Measurements from ENCODE around the gene PIP5KL1.

Gene PIP5KL1

GRCh38 chr9:127947841-127948710, 17.5 kb upstream of the PIP5KL1 start:
- DNase-seq: no peak

DNA sequence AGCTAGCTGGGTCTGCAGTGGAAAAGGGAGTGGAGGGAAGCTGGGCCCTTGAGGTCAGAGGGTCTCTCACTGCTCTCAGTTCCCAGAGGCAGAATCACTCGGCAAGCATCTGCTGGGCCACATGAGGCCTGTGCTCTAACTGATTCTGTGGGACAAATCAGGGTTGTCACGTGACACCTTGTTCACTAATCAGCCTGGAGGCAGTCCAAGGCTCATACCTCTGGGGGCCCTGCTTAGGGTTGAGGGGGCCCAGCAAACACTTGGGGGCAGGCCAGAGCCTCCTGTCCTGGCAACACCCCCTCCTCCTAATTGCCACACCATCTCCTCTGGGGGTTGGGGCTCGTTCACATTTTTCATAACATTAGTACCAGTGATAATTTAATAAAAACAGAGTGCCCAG, 16.2 kb upstream of the PIP5KL1 start:
- no peak for DNase-seq

DNA sequence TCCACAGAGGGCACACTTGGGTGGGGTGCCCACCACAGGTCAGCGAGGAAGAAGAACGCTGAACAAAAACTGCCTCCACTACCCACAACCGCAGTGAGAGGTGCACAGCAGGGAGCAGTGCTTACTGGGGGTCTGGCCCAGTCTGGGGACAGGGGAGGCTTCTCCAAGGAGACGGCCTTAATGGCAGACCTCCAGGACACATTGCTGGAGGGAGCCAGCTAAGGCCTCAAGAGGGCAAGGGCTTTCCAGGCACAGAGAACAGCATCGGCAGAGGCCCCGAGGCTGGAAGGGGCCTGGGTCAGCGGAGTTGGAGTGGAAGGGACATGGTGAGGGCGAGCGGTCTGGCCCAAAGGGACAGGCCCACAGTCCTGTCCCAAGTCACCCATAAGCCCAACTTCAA, 15.4 kb upstream of the PIP5KL1 start:
- DNase-seq: no peak

GRCh38 chr9:127945338-127945737, 14.8 kb upstream of the PIP5KL1 start:
- no peak for DNase-seq

DNA sequence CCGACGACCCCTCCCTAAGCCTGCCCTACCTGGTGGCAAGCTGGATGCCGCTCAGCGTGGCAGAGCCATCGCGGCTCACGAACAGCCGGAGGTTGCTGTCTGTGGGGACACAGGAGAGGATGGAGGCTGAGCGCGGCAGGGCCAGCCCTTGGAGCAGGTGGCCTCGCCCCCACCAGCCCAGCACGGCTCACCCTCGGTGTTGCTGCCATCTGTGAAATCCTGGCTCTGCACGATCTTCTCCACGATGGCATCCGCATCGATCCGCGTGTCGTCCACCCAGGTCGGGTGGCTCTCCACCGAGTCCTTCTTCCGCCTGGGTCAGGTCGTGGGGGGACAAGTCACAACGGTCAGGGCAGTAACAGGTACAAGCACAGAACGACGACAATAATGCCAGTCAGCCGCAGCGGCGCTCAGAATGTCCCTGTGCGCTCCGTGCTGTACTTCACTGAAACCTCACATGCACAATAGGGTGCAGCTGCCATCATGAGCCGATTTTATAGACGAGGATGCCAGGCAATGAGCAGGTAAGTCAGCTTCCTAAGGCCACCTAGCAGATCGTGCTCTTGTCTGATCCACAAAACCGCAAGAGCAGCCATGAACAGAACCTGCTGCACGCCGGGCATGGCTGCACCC, 14.1 kb upstream of the PIP5KL1 start:
- DNase-seq: no peak

DNA sequence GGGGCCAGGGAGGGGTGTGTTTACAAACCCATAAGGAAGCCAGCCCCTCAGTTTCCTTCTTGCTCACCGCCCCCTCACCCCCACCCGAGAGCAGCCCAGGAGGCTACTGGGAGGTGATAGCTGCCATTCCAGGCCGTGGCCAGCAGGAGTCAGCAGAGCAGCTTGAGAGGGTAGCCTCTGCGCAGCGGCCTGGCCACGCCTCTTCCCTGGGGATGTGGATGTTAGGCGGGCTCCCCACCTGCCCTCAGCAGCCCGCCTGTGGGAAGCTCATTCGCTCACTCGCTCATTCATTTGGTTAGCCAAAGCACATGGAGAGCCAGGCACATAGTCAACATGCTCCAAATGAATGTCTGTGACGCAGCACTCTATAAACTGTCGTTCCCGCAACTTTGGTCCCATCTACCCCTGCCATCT, 13.2 kb upstream of the PIP5KL1 start:
- DNase-seq: peak; percentile 67

- DNase-seq: no peak
Observed at GRCh38 chr9:127943011-127943662, 12.6 kb upstream of the PIP5KL1 start.

DNA sequence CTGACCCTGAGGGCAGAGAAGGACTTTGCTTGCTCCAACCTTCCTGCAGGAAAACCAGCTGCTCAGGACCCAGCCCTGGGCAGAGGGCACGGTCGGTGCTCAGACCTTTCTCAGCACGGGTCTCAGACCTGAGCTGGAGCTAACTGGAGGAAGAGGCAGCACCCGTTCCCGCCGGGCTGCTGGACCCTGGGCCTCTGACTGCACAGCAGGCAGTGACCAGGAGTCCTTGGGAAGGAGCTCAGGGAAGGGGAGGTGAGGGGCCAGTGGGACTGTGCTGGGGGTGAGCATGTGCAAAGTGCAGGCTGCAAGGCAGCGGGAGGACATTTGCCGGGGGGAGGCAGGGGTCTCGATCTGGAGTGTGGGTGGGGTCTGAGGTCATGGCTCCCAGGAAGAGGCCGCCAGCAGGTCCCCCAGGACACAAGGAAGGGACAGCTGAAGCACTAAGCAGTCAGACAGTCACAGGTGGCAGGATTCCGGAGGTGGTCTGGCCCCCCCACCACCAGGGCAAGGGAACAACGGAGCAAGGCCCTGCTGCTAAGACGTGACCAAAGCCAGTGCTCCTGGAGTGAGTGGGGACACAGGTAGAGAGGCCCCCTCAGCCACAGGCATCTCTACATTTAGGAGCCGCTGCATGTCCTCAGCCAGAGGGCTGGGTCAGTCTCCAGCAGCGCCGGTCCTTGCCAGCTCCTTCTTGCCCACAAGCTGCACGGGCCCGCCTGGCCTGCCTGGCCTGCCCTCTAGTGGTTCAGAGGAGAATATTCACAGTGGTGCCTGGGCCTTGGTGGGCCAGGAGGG, 11.8 kb upstream of the PIP5KL1 start:
- DNase-seq: no peak

GRCh38 chr9:127941961-127942215, 11.3 kb upstream of the PIP5KL1 start:
- no peak for DNase-seq

- DNase-seq: no peak
Observed at GRCh38 chr9:127941062-127941960, 10.7 kb upstream of the PIP5KL1 start.

DNA sequence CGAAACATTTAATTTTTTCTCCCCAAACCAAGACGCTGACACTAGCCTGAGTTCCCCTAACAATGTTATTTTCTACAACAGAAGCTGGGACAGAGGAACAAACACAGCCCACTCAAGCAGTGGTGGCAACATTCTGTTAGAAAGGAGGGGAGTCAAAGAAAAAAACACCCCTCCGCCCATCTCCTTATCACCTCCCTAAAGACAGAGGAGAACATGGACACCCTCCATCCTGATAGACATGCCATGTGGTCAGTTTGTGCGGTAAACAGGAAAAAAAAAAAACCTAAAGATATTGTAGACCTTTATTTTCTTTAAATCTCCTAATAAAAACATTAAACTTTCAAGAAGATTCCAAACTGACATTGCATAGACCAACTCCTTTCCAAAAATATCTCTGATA, 10.0 kb upstream of the PIP5KL1 start:
- DNase-seq: no peak

- DNase-seq: no peak
Observed at GRCh38 chr9:127938298-127938690, 7.7 kb upstream of the PIP5KL1 start.

GRCh38 chr9:127937388-127938297, 7.1 kb upstream of the PIP5KL1 start, which contains the start of gene DPM2:
TSS of gene DPM2 (minus strand) at chr9:127937854. CDS start at chr9:127937820, 34 bp downstream.
- DNase-seq: peak; percentile 82

- no peak for DNase-seq
Observed at GRCh38 chr9:127937056-127937387, 6.4 kb upstream of the PIP5KL1 start.

DNA sequence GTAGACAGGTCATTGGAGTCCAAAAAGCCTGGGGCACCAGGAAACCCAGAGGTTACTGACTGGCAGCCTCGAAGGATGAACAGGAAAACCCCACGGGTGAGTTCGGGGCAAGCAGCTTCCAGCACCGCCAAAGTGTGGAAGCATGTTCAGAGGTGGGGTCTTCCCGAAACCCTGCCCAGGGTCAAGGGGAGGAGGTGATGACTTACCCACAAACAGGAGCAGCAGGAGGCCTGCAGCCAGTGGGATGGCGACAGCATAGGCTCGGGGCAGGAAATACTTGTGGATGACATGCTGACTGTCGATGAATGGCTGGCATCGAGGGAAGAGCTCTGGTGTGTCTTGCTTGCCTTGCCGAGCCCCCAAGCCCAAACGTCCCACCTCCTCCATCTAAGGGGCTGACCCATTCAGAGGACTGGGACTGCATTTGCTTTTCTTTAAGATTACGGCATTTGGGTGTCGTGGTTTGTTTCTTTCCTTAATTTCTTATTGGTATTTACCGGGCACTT, 5.8 kb upstream of the PIP5KL1 start:
- no peak for DNase-seq

DNA sequence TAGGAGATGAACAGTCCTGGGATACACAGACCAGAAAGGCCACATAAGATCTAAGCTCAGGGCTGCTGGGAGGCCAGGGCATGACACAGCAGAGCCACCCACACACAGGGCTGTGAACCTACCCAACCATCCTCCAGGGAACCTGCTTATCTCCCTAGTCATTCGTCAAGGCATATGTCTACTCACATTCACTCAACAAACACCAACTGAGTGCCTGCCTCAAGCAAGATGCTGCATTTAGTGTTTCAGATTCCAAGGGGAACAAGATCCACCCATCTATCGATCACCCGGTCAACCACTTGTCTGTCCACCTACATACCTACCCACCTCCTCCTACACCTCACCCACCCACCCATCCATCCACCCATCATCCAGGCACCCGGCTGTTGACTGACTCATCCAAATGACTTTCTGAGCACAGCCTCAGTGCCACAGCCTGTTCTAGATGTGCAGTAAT, 5.2 kb upstream of the PIP5KL1 start:
- no peak for DNase-seq

DNA sequence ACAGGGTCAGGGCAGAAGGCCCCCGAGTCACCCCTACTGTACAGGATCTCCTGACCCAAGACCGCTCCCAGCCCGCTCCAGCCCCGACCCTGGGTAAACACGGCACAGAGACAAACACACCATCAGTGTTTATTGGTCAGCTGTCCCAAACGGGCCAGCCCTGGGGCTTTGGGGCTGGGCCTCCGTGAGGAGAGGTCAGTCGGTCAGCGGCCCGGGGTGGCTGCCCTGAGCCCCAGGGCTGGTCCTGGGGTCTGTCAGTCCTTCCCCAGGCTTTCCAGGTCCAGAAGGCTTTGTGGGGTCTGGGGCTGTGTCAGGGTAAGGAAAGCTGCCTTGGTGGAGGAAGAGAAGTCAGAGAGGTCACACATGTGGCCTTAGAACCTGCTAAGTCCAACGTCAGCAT, 4.4 kb upstream of the PIP5KL1 start:
- no peak for DNase-seq

DNA sequence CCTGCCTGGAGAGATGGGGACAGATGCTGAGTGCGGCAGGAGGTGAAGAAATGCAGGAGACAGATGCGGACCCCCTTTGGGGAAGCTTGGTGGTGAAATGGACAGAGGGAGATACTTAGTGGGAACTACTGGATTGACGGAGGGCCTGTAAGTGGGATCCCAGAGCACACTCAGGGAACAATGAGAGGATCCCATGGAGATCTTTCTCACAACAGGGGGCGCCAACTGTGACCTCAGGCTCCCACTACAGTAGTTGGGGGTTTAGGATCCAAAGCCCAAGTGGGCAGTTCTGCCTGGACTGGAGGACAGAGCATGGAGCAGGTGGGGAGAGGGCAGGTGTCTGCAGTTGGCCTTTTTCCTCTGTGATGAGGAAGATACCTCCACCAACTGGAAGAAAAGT, 3.7 kb upstream of the PIP5KL1 start:
- DNase-seq: no peak

DNA sequence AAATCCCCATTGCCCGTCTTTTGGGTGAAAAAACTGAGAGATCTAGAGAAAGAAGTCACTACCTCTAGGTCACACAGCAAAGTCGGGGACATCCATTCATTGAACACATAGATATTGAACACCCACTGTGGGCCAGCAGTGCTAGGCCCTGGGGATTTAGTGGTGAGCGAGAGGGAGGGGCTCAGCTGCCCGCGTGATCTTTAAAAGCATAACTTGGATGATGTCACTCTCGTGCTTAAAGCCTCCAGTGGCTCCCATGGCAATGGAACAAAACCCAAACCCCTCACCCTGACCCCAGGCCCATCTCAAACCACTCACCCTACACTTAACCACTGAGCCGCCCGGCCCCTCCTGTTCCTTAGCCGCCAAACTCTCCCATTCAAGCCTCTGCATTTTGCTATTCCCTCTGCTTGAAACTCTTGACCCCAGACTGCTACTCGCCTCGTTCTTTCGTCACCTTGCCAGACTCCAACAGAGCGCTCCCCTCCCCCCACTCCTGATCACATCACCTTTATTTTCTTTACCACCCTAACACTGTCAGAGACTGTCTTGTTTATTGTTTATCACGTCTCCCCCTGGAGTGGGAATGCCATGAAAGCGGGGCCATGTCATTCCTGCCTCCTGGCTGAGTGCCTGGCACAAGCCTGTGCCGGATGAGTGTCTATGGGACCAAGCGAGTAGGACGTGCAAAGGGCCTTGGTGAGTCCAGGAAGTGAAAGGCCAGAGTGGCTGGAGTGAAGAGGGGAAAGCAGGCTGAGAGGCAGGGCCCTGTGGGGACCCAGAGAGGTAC, 710 bp upstream of the PIP5KL1 start:
- DNase-seq: no peak

- no peak for DNase-seq
Observed at GRCh38 chr9:127929625-127929979, 975 bp downstream of the PIP5KL1 start.

Measured in NCI-H226 (cell line).